ENCODE data around the gene FTO. TPM values are rescaled to one million over a fixed set of nuclear protein-coding genes. Genes with fewer than 3 reads are reported as not detected.

The FTO gene
- total and polyA plus RNA-seq, 2 donors from 2014 or later = 22.3 to 116 TPM

DNA sequence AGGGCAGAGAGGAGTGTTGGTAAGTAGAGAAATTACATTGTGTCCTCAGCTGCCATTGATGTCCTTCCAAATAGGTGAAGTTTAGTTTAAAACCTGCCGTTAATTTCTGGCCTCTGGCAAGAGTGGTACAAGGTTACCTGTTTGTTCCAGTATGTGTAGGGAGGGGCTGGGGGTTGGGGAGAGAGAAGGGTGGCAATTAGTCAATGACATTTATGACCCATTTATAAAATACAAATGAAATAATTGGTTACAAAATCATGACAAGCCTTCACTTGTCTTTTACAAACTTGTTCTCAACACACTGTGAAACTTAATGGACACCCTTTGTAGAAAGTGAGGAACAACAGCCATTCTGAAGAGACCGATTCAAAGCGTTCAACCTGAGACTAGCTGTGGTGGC, 281.0 kb downstream of the FTO start:
- no peak overlapping the region for H3K9ac ChIP-seq (ENCODE audit: low read length in 3 of 3)
- H3K27me3 ChIP-seq (ENCODE audit: control insufficient read depth, insufficient read depth, low read length) = no peaks in the 10 kb centered on the region
- H3K27ac ChIP-seq (ENCODE audit: low read depth in 2 of 2, low read length in 2 of 2) = no peak overlapping the region
- no peak for TF ChIP-seq CTCF (IDR thresholded peaks at IDR 0.05; ENCODE audit: borderline replicate concordance, extremely low read depth, insufficient read depth)
- H3K4me1 ChIP-seq (ENCODE audit: control insufficient read depth in 2 of 3, insufficient read depth in 2 of 3, low read depth in 1 of 3, low read length in 3 of 3) = no peaks in the 10 kb centered on the region
- no peak overlapping the region for H3K4me3 ChIP-seq (ENCODE audit: low read length in 3 of 3)
- H3K9me3 ChIP-seq (ENCODE audit: control insufficient read depth in 2 of 3, insufficient read depth in 1 of 3, low read length in 3 of 3) = no peaks in the 10 kb centered on the region
- intact Hi-C loops (cut with DNase I) = no loop called here
- FAIRE-seq (no peak), DNase-seq (no peak)
- no peaks in the 10 kb centered on the region for H3K36me3 ChIP-seq (ENCODE audit: control insufficient read depth in 2 of 3, insufficient read depth in 3 of 3, low read length in 3 of 3)

- Histone ChIP-seq H3K36me3 (ENCODE audit: control insufficient read depth in 2 of 3, insufficient read depth in 3 of 3, low read length in 3 of 3) (no peaks in the 10 kb centered on the region), H3K4me1 (ENCODE audit: control insufficient read depth in 2 of 3, insufficient read depth in 2 of 3, low read depth in 1 of 3, low read length in 3 of 3) (peaks cover 0 to under 1% (median 0%) of the 10 kb centered on the region in 3 donors), H3K9ac (ENCODE audit: low read length in 3 of 3) (no peak overlapping the region), H3K9me3 (ENCODE audit: control insufficient read depth in 2 of 3, insufficient read depth in 1 of 3, low read length in 3 of 3) (no peaks in the 10 kb centered on the region), H3K27ac (ENCODE audit: low read depth in 2 of 2, low read length in 2 of 2) (no peak overlapping the region), H3K27me3 (ENCODE audit: control insufficient read depth, insufficient read depth, low read length) (no peaks in the 10 kb centered on the region), H3K4me3 (ENCODE audit: low read length in 3 of 3) (no peak overlapping the region)
- no peak for TF ChIP-seq CTCF (IDR thresholded peaks at IDR 0.05; ENCODE audit: borderline replicate concordance, extremely low read depth, insufficient read depth)
- DNase-seq (peak in 1 of 5 donors; percentile 17), FAIRE-seq (no peak)
- intact Hi-C loops (cut with DNase I) = no loop called here
Observed at GRCh38 chr16:53985861-53986260, 281.9 kb downstream of the FTO start.

GRCh38 chr16:53986793-53987192, 282.8 kb downstream of the FTO start:
- Histone ChIP-seq H3K27me3 (ENCODE audit: control insufficient read depth, insufficient read depth, low read length) (no peaks in the 10 kb centered on the region), H3K9ac (ENCODE audit: low read length in 3 of 3) (no peak overlapping the region), H3K4me1 (ENCODE audit: control insufficient read depth in 2 of 3, insufficient read depth in 2 of 3, low read depth in 1 of 3, low read length in 3 of 3) (peaks cover 0 to 8% (median 2%) of the 10 kb centered on the region in 3 donors), H3K27ac (ENCODE audit: low read depth in 2 of 2, low read length in 2 of 2) (no peak overlapping the region), H3K9me3 (ENCODE audit: control insufficient read depth in 2 of 3, insufficient read depth in 1 of 3, low read length in 3 of 3) (no peaks in the 10 kb centered on the region), H3K36me3 (ENCODE audit: control insufficient read depth in 2 of 3, insufficient read depth in 3 of 3, low read length in 3 of 3) (no peaks in the 10 kb centered on the region), H3K4me3 (ENCODE audit: low read length in 3 of 3) (no peak overlapping the region)
- intact Hi-C loops (cut with DNase I) = no loop called here
- DNase-seq = no peak
- no peak for FAIRE-seq
- TF ChIP-seq CTCF (IDR thresholded peaks at IDR 0.05; ENCODE audit: borderline replicate concordance, extremely low read depth, insufficient read depth) = no peak

GRCh38 chr16:53988136-53988535, 284.2 kb downstream of the FTO start:
- H3K36me3 ChIP-seq (ENCODE audit: control insufficient read depth in 2 of 3, insufficient read depth in 3 of 3, low read length in 3 of 3) = no peaks in the 10 kb centered on the region
- no peaks in the 10 kb centered on the region for H3K9me3 ChIP-seq (ENCODE audit: control insufficient read depth in 2 of 3, insufficient read depth in 1 of 3, low read length in 3 of 3)
- DNase-seq (no peak), FAIRE-seq (no peak)
- H3K9ac ChIP-seq (ENCODE audit: low read length in 3 of 3) = no peak overlapping the region
- no peaks in the 10 kb centered on the region for H3K27me3 ChIP-seq (ENCODE audit: control insufficient read depth, insufficient read depth, low read length)
- intact Hi-C loops (cut with DNase I) = no loop called here
- no peak overlapping the region for H3K4me3 ChIP-seq (ENCODE audit: low read length in 3 of 3)
- H3K4me1 ChIP-seq (ENCODE audit: control insufficient read depth in 2 of 3, insufficient read depth in 2 of 3, low read depth in 1 of 3, low read length in 3 of 3) = peaks cover 0 to 14% (median 2%) of the 10 kb centered on the region in 3 donors
- no peak overlapping the region for H3K27ac ChIP-seq (ENCODE audit: low read depth in 2 of 2, low read length in 2 of 2)
- no peak for TF ChIP-seq CTCF (IDR thresholded peaks at IDR 0.05; ENCODE audit: borderline replicate concordance, extremely low read depth, insufficient read depth)

Measured in kidney (tissue), 14 donors.